H4 (cell line): ENCODE results near the gene RIC8B. TPM values are rescaled to one million over a fixed set of nuclear protein-coding genes. Genes with fewer than 3 reads are reported as not detected.

ENCODE experiments used
- total RNA-seq: library from RNA; depleted of rRNA; stranded (reverse); fragments of >200 nt; shearing (Covaris generic); gene quantifications from 2 replicates; pipeline ENCODE4 v1.2.3, GENCODE V29; 2014; rRNA removed

Gene RIC8B
- total RNA-seq, 1 experiment from 2014 or later: 8.6 TPM

Other genes starting within 250 kb of the RIC8B start
- not detected in 2 replicates for gene RFX4, start 191.7 kb upstream of the RIC8B start, total RNA-seq
- gene TMEM263, start 181.2 kb downstream of the RIC8B start, total RNA-seq: 56.7 and 65.5 TPM in 2 replicates
- 8.7 and 10.5 TPM in 2 replicates for gene MTERF2, start 212.5 kb downstream of the RIC8B start, total RNA-seq